GM12801 (cell line): ENCODE results near the gene PRPF31.

Experiments used
- TF ChIP-seq, protein P1 (sequence below): IDR thresholded peaks from one replicate; pipeline ENCODE4 v1.5.1; 2011; ENCODE audit warnings: control low read depth; ENCODE audit not compliant: insufficient read length; ENCODE audit errors: extremely low read depth

PRPF31 gene

DNA sequence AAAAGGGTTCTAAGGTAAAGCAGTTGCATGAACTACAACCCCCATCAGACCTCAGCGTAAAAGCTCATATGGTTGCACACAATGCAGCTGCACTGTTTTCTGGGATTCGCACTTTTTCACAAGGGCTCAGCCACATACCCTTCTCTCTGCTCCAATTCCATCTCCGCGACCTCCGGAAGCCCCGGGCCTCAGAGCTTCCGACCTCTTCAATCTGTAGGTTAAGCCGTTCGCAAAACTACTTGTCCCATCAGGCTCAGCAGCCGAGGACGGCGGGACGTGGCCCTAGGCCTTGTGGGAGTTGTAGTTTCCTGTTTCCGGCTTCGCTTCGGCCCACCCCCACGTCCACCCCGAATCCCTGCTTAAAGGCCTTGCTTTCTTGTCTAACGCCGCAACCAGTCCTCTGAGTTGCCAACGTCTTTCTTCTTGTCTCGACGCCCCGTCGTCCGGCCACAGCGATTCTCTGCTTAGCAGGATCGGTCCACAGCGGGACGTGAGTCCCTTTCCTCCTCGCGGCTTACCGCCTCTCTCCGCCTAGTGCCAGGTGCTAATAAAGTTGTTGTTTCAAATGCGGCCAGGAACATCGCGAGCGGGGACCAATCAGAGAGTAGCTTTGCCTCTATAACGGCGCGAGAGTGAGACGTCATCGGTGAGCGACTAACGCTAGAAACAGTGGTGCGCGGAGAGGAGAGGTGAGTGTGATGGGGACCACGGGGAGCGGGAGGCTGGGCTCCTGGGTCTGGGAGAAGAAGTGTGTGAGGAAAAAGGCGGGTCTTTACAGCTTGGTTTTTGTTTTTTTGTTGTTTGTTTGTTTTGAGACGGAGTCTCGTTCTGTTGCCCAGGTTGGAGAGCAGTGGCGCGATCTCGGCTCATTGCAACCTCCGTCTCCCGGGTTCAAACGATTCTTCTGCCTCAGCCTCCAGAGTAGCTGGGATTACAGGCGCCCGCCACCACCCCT is at the start of gene PRPF31, which contains the start of gene TFPT:
Gene PRPF31 (plus strand): TSS at position 646 of the 955 bp plus-strand sequence. CDS start 2,525 bp downstream, outside the sequence.
Gene TFPT (minus strand): TSS at position 549 of the 955 bp plus-strand sequence. CDS start 388 bp downstream, at position 161.
- TF ChIP-seq, protein P1, sequence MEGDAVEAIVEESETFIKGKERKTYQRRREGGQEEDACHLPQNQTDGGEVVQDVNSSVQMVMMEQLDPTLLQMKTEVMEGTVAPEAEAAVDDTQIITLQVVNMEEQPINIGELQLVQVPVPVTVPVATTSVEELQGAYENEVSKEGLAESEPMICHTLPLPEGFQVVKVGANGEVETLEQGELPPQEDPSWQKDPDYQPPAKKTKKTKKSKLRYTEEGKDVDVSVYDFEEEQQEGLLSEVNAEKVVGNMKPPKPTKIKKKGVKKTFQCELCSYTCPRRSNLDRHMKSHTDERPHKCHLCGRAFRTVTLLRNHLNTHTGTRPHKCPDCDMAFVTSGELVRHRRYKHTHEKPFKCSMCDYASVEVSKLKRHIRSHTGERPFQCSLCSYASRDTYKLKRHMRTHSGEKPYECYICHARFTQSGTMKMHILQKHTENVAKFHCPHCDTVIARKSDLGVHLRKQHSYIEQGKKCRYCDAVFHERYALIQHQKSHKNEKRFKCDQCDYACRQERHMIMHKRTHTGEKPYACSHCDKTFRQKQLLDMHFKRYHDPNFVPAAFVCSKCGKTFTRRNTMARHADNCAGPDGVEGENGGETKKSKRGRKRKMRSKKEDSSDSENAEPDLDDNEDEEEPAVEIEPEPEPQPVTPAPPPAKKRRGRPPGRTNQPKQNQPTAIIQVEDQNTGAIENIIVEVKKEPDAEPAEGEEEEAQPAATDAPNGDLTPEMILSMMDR: no peak

GRCh38 chr19:54069470-54069869 is 46.1 kb upstream of the PRPF31 start:
- TF ChIP-seq, protein P1: no peak

- TF ChIP-seq, protein P1: no peak
Measured at GRCh38 chr19:54073829-54074228, 41.7 kb upstream of the PRPF31 start.

DNA sequence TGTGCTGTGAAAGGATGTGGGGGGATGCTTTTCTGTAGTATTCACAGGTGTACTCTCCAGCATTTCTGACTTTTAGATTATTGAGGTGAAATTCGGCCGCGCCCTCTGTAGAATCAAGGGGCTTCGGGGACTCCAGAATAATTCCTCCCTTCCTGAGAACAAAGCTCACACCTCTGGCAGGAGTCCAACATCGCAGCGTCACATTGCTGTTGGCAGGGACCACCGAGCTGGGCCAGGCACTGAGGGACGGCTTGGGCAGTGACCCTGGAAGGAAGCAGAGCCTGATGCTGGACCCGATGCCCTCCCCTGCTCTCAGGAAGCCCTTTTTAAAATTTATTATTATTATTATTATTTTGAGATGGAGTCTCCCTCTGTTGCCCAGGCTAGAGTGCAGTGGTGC is 40.7 kb upstream of the PRPF31 start:
- TF ChIP-seq, protein P1: no peak

DNA sequence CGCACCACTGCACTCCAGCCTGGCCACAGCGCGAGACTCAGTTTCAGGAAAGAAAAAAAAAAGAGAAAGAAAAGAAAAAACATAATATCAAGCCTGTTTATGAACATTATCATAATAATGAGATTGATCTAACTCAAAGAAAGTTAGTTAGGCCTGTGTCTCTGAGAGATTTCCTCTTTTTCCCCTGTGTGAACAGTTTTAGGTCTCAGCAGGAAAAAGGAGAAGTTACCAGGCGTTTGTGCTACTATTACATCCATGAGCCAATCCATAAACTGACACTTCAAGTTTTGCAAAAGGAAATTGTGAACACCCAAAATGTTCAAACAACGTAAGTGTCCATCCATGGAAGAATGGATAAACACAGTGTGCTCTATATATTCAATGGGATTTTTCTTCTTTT is 38.2 kb upstream of the PRPF31 start:
- TF ChIP-seq, protein P1: no peak

DNA sequence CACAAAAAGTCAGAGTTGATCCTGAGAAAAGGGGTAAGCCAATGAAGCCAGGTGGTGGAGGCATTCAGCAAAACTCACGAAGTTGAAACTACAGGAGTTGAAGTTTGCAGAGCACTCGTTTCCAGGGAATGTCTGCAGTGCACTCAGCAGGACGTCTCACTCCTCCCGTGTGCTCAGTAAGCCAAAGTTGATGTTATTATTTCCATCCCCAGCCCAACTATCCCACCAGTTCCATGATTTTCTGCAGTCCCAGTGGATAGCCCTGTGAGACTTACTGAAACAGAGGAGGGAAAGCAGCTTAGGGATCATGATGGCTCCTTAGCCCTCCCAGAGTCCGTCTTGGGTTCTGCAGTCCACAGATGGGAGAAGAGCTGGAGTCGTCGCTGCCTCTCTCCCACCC is 34.5 kb upstream of the PRPF31 start, which contains the start of gene TARM1:
Gene TARM1 (minus strand): TSS at position 334 of the 400 bp plus-strand sequence. CDS start 25 bp downstream, at position 309.
- TF ChIP-seq, protein P1: no peak

GRCh38 chr19:54084410-54084809 is 31.1 kb upstream of the PRPF31 start:
- TF ChIP-seq, protein P1: no peak
